Right renal pelvis (tissue), 4 donors: ENCODE results near the gene ZNF407. TPM values are rescaled to one million over a fixed set of nuclear protein-coding genes. Genes with fewer than 3 reads are reported as not detected.
"Not testable (repeated sequence)": the region's sequence is repeated elsewhere in the genome, so short reads cannot be mapped to it uniquely, and the experiment has no call there.

Experiments
- DNase-seq, 4 donors: peaks; one replicate each; pipeline ENCODE4 v3.0.0-alpha.2; 2013; ENCODE audit warnings: low read depth in 4 of 4, low spot score in 3 of 4, missing footprints in 1 of 4
- polyA plus RNA-seq, 4 donors: library from polyadenylated mRNA; unstranded; fragments of 120-200 nt; gene quantifications; one replicate each; pipeline ENCODE4 v1.2.1, GENCODE V29; 2013; ENCODE audit not compliant: insufficient read length in 4 of 4

The ZNF407 gene
- polyA plus RNA-seq: 10 to 100 TPM in 2 of 4 donors, 1 to 10 TPM in 2; 9.6 to 11.6 (median 10.0) TPM

GRCh38 chr18:74597662-74598349 is at the start of gene ZNF407:
Gene ZNF407, plus strand, starts transcription at chr18:74597870. Its CDS starts 33,150 bp downstream, at chr18:74631020.
- peak; percentile 92 to 95 (median 94) for DNase-seq

GRCh38 chr18:74549591-74550104 is 48.0 kb upstream of the ZNF407 start:
- no peak for DNase-seq

- DNase-seq: no peak
These were observed 46.8 kb upstream of the ZNF407 start for GRCh38 chr18:74550886-74551285.

DNA sequence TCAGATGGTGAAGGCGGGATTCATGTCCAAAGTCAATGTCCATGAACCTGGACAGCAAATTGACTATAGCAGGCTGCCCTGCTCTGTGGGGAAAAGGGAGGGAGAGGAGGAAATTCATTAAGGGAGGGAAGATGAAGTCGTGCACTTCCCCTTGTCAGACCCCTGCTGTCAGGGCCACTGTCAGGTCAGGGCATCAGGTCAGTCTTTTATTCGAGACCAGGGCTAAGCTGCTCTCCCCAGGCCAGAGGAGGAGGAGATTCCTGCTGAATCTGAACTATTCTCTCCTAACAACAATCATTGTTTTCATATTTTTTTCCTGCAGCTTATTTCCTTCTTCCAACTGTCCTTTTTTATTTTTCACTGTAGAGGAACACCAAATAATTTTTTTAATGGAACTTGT is 46.2 kb upstream of the ZNF407 start:
- DNase-seq: no peak

DNA sequence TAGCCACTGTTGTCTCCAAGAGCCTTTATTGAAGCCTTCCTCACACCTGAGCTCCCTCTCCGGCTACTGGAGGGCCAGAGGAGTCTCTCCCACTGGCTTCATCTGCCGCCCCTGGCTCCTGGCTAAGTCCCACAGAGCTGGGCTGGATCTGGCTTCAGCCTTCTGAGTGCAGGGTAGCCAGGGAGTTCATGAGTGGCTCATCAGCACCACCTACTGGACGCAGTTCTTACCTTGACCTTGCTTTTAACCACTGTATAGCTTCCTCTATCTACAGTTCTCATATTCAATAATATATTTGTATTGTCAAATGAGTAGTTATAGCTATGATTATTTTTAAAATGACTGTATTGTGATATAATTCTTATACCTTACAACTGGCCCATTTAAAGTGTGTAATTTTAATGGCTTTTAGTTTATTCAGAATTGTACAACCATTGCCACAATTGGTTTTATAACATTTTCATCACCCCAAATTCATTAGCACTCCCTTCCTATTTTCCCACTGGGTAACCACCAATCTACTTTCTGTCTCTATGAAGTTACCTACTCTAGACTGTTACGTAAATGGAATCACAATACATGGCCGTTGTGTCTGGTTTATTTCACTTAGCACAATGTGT is 45.6 kb upstream of the ZNF407 start:
- DNase-seq: peak; percentile 74 to 81 (median 76)

DNA sequence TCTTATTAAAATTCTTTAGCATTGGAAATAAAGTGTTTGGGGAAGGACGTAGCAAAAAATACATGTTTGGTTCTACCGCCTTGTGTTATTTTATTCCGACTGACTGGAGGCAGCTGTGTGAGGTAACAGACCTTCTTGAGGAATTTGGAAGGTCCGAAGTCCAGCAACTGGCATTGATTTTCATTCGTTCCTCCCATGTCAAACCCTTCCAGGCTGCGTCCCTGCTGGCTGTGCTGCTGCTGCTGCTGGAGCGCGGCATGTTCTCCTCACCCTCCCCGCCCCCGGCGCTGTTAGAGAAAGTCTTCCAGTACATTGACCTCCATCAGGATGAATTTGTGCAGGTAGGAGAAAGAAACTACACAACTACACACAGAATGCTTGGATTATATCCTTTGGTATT is 41.5 kb upstream of the ZNF407 start:
- no peak for DNase-seq

DNA sequence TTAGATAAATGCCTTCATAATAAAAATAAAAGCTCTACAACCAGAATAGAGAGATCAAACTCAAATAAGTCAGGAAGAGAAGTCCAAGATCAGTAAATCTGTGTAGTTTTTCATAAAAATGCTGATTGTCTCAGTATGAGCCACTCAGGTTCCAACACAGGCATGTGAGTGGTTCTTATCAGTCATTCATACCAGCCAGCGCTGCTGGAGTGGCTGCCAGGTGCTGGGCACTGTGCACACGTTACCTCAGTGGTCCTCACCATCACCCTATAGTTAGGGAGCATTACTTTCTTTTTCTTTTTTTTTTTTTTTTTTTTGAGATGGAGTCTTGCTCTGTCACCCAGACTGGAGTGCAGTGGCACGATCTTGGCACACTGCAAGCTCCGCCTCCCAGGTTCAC is 39.6 kb upstream of the ZNF407 start:
- no peak for DNase-seq

- DNase-seq: no peak
These were observed 35.4 kb upstream of the ZNF407 start for GRCh38 chr18:74562131-74562730.

DNA sequence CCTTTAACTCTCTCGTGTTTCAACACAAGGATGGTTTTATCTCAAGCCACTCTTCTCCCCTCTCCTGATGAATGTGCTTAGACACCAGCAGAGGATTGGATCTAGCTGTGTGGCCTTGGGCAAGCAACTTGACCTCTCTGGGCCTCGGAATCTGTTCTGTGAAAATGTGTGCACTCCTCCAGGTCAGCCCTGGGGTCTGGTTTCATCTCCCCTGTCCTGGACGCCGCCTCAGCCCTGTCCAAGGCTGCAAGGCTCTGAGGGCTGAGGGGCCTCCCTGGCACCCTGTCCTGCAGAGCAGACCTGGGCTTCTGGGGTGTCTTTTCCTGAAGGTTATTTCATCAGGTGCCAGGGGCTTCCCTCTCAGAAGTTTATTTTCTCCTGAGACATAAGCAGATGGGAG is 34.9 kb upstream of the ZNF407 start:
- DNase-seq: no peak

- DNase-seq: no peak
These were observed 33.7 kb upstream of the ZNF407 start for GRCh38 chr18:74563999-74564398.

- DNase-seq: not testable (repeated sequence)
These were observed 32.5 kb upstream of the ZNF407 start for GRCh38 chr18:74565164-74565563.

GRCh38 chr18:74565993-74566392 is 31.7 kb upstream of the ZNF407 start:
- DNase-seq: not testable (repeated sequence)

DNA sequence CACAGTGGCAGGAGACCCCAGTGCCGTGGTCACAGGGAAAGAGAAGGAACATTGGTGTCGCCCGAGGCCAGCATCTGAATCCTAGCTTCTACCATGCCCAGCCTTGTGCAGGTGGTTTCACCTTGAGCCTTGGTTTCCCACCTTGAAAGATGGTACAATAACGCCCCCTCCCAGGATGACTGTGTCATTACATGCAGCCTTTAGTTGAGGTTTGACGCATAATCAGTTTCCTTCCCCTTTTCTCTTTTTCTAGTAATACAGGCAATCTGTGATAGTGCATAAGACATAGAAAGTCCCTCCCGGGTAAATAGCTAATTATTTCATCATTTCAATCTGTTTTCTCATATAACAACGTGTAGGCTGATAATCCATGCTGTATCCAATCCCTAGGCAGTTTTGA is 29.8 kb upstream of the ZNF407 start:
- no peak for DNase-seq

DNA sequence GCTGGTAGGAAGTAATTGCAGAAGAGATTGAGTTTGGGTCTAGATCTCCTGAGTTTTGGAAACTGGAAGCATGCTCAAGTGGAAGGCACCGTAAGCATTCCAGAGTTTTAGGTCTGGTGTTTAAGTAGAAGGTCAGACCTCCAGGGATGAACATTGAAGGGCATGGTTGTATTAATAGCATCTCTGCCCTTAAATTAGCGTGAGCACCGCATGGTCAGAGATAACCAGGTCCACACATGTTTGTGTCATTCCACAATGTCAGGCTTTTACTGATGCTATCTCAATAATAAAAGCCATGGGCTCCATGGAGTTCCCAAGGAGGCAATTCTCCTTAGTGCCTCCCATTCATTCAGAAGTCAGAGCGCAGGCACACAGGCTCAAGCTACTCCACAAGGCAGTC is 28.3 kb upstream of the ZNF407 start:
- no peak for DNase-seq

GRCh38 chr18:74570266-74570665 is 27.4 kb upstream of the ZNF407 start:
- no peak for DNase-seq

GRCh38 chr18:74571895-74572680 is 25.6 kb upstream of the ZNF407 start:
- no peak for DNase-seq

DNA sequence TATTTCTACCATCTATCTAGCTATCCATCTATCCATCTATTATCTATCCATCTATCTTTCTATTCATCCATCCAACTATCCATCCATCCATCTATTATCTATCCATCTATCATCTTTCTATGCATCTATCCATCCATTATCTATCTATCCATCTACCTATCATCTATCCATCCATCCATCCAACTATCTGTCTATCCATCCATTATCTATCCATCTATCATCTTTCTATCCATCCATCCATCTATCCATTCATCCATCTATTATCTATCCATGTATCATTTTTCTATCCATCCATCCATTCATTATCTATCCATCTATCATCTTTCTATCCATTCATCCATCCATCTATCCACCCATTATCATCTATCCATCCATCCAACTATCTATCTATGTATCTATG is 24.6 kb upstream of the ZNF407 start:
- DNase-seq: no peak

GRCh38 chr18:74574916-74575315 is 22.8 kb upstream of the ZNF407 start:
- no peak for DNase-seq

DNA sequence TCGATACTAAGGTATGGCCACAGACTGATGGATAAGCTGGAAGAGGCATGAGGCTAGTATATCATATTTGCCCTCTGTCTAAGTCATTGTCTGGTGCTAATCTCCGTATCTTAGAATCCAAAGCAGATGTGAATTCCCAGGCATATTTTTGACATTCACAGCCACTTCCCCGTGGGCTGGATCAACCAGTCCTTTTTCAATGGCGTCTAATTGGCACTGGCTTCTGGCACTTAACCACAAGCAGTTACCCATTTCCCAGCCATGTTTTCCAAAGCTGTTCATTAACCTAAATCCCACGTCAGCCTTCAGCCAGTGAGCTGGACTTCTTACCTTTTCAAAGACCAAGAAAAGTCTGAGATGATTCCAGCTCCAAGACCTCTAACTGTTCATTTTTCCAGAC is 20.7 kb upstream of the ZNF407 start:
- DNase-seq: no peak

GRCh38 chr18:74579496-74580065 is 18.1 kb upstream of the ZNF407 start:
- DNase-seq: no peak

DNA sequence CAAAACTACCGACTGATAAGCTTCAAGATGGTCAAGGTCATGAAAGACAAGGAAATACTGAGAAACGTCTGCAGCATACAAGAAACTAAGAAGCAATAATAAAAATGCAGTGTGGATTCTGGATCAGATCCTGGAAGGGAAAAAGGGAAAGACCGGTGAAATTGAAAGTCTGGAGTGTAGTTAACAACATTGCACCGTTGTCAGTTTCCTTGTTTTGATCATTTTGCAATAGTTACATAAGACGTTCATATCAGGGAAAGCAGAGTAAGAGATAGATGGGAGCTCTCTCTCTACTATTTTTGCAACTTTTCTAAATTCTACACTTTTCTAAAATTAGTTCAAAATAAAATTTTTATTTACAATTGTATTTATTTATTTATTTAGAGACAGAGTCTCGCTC is 15.0 kb upstream of the ZNF407 start:
- no peak for DNase-seq
